HG02610 (cell line): Measurements from ENCODE around the gene GHRH.
A peak's percentile ranks its signal among the peaks of the same experiment; 100 is the strongest.

Experiments used
- ATAC-seq: cut with Tn5 transposase; IDR thresholded peaks from one replicate; pipeline ENCODE4 v1.9.1; 2021; ENCODE audit warnings: mild to moderate bottlenecking, moderate library complexity; ENCODE audit not compliant: unreplicated experiment

Gene GHRH, protein sequence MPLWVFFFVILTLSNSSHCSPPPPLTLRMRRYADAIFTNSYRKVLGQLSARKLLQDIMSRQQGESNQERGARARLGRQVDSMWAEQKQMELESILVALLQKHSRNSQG

DNA sequence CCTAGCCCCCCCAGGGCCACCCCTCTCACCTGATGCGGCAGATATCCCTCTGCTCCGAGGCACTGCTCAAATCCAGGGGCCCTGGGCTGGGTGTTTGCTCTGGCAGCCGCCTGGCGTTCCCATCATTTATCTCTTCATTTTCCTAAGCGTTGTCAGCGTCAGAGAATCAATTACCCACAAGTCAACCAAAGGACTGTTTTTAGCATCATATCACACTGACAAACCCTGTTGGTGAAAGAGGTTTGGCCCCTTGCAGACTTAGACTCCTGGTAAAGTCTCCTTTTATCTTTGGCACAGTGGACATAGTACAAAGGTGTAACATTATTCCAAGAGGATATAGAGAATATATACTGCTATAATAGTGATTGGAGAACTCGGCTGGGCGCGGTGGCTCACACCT lies at the start of gene GHRH:
TSS of gene GHRH (minus strand) at position 101 of the 400 bp plus-strand sequence. CDS start 4,925 bp downstream, outside the sequence.
- no peak for ATAC-seq

DNA sequence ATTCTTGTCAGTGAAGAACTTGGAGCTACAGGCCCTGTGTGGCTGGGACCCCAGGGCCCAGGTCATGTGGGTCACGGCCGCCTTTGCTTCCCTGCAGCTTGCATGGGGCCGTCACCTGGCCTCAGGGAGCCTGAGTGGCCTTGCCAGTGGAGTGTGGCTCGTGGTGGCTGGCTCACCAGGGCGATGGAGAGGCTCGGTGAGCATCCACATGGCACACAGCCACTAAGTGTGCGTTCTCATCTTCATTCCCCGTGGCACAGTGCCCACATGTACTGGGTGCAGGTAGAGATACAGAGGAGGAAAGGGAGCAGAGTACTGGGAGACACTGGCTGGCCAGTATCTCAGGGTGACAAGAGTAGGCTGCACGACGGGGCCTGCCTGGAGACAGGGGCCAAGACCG lies 49.3 kb upstream of the GHRH start:
- no peak for ATAC-seq

DNA sequence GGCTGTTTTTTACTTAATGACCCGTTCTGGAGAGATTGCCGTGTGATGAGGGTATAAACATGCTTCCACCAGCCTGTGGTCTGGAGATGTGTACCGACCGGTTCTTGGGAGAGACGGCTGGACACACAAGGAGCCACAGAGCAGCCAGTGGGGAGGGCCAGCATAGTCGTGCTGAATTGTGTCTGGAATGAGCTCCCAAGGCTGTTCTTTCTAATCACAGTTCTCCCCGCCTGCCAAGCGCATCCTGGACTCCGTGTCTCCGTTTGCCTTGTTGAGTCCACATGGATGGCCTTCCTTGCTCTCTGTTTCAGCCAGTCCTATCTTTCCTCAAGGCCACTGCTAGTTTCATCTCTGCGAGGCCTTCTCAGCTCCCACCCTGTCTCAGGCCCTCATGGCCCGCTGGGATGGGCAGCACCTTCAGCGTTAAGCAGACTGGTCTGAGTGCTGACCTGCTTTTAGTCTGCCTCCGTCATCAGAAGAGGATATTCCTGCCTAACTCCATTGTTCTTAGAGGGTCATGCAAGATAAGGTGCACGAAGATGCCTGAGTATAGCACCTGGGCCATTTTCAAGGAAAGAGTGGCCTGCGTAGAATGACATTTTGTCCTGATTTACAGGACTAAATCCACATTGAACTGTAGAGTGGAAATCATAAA lies 48.4 kb upstream of the GHRH start:
- ATAC-seq = no peak

DNA sequence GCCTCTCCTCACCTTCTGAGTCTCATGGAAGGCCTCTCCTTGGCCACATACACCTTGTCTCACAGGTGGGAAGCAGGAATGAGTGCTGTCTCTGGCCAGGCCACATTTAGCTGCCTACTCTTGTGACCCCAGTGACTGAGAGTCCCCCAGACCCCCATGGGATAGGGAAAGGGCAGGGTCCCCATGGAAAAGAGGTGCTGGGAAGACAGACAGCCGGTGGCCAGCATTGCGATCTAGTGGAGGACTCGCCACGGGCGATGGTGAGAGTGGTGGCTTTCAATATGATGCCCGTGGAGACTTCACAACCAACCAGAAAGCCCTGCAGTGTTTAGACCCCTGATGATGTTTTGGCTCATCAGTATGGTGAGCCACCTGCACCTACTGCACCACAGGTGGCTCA lies 47.7 kb upstream of the GHRH start:
- no peak for ATAC-seq

DNA sequence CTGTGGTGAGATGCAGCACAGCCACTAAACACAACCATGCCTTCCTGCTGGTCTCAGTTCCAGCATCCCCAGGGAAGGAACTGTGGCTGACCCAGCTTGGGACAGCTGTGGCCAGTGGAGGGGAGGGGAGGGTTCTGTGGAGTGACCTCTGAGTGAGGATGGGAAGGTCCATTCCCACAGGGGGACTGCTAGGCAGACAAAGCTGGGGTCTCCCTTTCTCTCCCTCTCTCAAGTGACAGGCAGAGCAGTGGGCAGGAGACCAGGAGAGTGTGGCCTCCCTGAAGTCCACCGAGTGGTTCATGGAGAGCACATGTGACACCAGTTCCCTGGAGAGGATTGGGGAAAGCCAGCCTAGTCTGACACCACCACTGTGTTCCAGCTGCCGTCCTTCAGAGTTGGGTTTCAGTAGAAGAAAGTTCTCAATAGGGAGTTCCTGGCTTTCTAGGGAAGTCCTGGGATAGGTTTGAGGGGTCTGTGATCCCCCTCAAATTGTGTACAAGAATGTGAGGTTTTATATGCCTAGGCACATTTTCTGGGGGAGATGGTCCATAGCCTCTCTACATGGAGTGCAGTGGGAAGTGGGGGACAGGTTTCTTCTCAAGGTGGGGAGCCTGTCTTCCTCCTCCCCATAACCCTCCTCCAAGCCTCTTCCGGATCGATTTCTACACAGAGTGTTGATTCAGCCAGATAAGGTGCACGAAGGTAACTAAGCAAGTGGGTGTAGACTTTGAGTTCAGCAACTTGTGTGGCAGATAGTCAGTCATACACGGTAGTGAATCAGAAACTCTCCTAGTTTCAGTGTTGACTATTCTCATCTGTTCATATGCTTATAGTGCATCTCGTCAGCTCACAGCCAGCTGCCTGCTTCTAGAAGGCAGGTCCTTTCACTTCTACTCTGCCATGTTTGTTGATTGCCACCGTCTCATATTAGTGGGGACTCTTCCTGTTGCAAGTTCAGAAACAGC lies 46.8 kb upstream of the GHRH start:
- ATAC-seq = peak; percentile 88

DNA sequence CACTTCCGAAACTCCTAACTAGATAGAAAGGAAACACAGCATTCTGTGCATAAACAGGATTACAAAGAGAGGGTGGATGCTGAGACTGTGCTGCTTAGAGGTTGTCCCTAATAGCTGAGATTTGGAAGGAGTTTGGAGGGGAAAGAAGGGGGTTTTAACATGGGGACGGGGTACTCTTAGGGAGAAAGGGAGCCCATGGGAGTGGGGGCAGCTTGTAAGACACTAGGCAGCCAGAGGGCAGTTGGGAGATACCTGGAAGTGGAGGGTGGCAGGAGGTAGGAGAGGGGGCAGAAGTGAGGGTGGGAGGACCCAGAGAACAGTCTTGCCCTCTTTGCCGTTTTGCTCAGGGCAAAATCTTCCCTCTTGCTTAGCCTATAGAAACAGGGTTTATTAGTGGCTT lies 44.2 kb upstream of the GHRH start:
- ATAC-seq = no peak

DNA sequence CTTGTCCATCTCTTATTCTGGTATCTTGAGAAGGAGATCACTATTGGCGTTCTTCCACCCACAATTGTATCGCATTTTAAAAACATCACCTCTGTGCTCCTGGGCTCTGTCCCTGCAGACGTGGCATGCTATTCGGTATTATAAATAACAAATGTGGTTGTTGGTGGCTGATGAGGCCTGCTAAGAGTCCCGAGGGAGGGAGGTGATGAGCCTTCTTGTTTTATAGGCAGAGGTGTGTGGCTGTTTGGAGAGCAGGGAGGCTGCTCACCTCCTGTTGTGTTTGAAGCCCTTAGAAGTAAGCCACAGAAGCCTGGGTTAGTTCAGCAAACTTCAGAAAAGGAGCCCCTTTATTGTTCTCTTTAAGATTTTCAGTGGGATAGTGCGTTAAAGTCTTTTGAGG lies 43.5 kb upstream of the GHRH start:
- no peak for ATAC-seq

DNA sequence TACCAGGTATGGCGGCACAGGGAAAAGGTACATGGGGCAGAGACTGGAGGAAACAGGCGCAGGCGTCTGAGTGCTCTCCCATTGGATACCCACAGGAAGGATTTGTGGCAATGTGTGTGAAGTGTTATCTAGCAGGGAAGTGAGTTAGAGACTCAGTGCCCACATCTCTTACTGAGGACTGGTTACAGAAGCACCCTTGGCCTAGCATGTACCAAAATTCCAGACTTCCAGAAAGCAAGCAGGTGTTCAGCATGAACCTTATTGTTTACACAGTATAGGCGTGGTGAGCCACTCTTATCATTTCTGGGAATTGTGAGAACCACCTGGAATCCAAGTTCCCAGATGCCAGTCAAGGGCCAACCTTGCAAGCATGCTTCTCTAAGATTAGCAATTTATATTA lies 42.0 kb upstream of the GHRH start:
- no peak for ATAC-seq

DNA sequence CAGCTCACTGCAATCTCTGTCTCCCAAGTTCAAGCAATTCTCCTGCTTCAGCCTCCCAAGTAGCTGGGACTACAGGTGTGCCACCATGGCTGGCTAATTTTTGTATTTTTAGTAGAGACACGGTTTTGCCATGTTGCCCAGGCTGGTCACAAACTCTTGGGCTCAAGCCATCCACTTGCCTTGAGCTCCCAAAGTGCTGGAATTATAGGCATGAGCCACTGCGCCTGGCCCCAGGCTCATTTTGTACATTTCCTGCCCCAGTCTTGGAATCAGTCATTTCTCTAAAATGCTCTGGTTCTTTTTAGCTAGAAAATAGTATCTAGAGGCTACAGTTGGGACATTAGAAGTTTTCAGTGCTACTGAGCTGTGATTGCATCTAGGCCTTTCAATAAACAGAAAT lies 41.4 kb upstream of the GHRH start:
- no peak for ATAC-seq

DNA sequence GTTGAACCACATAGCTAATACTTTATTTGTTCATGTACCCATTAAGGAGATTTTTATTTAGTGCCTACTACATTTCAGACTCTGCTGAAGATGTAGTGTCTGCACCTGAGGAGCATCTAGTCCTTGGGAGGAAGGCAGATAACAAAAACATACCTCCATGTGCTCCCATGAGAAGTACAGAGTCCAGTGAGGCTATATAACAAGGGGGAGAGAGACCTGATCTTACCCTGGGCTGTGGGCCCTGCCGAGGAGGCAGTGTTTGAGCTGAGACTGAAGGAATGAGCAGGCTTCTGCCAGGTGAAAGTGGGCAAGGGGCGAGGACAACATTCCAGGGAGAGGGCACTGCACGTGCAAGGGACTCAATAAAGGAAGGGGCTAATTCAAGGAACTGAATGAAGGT lies 39.9 kb upstream of the GHRH start:
- ATAC-seq = no peak

DNA sequence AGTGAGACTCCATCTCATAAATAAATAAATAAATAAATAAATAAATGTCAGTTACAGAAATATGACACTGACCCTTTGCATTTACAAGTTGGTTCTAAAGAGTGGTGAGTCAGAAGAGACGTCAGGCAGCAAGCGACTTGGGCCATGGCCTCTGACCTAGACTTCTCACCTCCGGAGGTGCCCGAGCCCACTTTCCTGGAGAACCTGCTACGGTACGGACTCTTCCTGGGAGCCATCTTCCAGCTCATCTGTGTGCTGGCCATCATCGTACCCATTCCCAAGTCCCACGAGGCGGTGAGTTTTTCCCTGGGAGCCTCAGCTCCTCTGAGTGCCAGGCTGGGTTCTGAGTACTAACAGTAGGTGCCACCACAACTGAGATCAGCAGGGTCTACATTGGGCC lies 39.5 kb upstream of the GHRH start:
- no peak for ATAC-seq

DNA sequence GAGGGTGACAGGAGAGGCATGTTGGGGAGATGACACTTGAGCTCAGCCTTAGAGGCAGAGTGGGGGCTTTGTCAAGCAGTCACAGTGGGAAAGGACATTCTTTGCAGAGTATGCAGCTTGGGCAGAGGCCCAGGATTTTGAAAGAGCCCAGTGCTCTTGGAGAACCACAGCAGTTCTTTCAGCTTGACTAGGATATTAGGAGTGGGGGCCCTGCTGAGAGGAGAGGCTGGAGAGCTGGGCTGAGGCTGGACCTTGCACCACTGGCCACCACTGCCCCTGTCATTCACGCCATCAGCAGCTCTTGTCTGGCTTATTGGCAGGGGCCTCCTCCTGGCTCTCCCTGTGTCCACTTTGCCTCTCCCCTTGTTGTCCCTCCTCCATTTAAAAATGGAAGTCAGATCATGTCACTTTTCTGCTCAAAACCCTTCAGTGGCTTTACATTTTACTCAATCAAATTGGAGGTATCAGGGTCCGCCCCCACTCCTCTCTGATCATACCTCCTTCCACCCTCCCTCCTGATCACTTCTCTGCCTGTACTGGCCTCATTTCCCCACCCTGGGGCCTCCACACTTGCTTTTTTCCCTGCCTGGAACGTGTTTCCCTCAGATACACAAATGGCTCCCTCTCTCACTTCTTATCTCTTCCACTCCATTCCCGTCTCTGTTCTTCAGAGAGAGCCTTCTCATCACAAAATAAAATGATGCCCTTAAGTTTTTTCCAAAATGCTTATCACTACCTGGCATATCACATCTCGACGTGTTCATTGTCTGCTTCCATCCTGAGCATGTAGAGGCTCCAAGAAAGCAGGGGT lies 38.3 kb upstream of the GHRH start:
- no peak for ATAC-seq

DNA sequence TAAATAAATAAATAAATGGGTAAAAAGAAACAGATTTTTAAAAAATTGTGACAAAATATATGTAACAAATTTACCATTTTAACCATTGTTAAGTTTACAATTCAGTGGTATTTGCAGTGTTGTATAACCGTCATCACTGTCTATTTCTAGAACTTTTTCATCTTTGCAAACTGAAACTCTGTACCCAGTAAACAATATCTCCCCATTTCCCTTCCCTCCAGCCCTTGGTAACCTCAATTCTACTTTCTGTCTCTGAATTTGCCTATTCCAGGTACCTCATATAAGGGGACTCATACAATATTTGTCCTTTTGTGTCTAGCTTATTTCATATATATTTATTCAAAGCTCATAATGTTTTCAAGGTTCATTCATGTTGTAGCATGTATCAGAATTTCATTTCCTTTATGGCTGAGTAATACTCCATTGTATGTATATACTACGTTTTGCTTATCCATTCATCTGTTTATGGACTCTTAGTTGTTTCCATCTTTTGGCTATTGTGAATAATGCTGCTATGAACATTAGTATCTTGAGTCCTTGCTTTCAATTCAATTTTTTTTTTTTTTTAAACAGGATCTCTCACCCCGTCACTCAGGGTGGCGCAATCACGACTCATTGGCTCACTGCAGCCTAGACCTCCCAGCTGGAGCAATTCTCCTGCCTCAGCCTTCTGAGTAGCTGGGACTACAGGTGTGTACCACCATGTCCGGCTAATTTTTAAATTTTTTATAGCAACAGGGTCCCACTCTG lies 36.8 kb upstream of the GHRH start:
- no peak for ATAC-seq

DNA sequence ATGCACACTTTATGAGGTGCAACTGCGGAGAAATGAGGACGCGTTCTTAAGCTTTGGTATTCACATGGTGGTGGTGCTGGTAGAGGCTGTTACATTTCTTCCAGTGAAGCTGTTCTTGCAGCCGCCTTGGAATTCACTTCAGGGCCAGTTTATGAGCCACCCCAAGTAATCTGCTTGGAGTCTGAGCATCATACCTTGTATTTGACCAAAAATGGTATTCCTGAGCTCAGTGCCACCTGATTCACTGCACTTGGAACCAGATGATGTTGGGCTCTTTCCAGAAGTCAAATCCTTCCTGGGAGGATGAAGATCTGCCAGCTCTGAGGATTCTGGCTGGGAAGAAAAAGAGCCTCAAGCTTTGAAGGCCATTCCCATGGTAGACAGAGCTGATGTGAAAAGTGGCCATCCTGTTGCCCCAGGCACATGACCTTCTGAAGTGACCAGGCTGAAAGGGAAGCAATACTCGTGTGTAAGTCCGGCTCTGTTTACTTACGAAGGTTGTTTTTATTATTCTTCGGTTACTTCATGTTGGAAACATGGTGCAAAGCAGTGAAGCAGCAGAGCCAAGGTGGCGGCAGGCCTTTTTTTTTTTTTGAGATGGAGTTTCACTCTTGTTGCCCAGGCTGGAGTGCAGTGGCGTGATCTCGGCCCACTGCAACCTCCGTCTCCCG lies 35.6 kb upstream of the GHRH start:
- no peak for ATAC-seq

DNA sequence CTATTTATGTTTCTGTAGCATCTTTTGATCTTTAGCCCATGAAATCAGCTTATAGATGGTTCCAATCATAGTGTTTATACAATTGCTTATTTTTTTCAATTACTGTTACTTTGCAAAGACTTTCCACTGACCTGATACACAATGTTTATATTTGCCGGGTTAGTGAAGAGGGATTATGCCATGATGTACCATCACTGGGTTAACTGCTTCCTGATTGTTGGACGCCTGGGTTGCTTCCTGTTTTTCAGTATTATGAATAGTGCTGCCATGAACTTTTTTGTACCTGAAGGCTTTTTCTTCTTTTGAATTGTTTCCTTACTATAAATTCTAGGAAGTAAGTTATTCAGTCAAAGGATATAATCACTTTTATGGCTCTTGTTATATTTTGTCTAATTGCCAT lies 34.8 kb upstream of the GHRH start:
- no peak for ATAC-seq

DNA sequence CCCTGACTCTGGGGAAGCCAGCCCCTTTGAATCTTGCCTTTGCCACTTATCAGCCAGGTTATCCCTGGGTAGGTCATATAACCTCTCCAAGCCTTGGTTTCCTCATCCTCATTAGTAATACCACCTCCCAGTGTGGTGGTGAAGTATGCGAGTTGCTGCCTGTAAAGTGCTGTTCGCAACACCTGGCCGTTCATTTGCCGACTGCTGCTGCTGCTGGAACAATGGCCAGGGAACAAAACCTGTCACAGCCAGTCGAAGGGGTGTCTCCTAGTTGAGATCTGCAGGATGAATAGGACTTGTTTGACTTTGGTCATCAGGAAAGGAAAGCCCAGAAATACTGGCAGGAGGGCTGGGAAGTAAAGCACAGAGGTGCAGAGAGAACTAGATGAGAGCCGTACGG lies 34.0 kb upstream of the GHRH start:
- no peak for ATAC-seq

DNA sequence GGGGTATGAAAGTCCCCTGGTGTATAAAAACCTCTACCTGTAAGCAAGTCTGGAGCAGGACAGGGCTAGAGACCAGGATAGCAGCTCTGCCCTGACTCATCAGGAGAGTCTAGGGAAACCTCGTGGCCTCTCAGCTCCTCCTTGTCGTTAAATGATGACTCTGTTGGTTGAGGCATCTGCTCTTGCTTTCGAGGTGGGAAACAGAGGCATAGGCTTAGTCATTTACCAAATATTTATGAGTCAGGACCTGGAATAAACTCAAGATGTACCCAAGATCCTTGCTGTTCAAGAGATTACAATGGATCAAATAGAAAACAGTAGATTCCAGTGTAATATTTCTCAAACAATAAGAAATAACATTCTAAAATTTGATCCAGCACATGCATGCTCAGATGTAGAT lies 33.4 kb upstream of the GHRH start:
- ATAC-seq = no peak

DNA sequence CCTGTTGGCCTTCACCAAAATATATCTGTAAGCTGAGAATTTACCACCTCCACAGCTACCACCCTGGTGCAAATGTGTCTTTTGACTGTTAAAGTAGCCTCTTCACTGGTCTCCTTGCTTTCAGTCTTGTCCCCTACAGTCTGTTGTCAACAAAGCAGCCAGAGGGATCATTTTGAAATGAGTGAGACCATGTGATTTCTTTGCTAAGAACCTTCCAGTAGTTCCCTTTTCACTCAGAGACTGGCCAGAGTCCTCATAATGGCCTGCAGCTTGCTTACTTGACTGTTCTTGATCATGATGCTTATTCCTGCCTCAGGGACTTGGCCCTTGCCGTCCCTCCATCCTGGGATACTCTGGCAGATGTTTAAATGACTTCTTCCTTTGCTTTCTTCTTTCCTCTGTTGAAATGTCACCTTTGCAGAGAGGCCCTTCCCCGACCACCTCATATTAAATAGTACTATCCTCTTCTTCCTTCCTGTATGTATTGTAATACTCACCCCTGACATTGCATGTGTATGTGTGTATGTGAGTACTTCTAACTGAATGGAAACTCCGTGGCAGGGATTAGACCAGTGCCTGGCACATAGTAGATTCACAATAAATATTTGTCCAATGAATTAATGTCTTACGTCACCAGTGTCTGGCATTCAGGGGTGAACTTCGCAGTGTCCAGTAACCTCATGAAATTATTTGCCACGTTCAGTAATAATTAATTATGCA lies 32.8 kb upstream of the GHRH start:
- no peak for ATAC-seq

DNA sequence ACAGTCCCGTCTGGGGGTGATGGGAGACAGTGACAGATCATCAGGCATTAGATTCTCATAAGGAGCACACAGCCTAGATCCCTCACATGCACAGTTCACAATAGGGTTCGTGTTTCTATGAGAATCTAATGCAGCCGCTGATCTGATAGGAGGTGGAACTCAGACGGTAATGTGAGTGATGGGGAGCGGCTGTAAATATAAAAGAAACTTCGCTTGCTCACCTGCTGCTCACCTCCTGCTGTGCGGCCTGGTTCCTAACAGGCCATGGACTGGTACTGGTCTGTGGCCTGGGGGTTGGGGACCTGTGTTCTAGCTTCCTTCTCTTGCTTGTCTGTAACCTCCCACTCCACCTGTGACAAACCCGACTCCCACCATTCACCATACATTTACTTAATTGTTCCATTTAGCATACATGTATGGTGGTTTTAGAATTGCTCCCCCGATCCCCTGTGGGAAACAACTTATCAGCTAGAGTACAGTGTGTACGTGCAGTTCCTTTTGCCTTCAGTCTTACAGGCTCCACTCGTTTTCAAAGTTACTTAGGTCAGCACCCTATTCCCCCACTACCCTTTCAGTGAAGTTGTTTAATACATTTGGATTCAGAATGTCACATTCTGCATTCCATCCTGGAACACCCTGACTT lies 31.8 kb upstream of the GHRH start:
- ATAC-seq = no peak
